Transverse colon (tissue), 4 donors: ENCODE data around the gene CACNA2D2. TPM values are rescaled to one million over a fixed set of nuclear protein-coding genes. Genes with fewer than 3 reads are reported as not detected.

Experiments used
- DNase-seq: peaks from one replicate; pipeline ENCODE4 v3.0.0-alpha.2; 2019
- H3K27ac ChIP-seq, 4 donors: fragments of 200-600 bp; sonication (generic); 2 replicates each; pipeline ENCODE4 v1.5.1; 2016 to 2018; ENCODE audit warnings: inconsistent platforms in 4 of 4
- H3K27me3 ChIP-seq: fragments of 200-600 bp; sonication (generic); 2 replicates; pipeline ENCODE4 v1.5.1; 2017; ENCODE audit warnings: inconsistent platforms
- H3K36me3 ChIP-seq, 4 donors: fragments of 200-600 bp; sonication (generic); 2 replicates each; pipeline ENCODE4 v1.5.1; 2017 to 2019; ENCODE audit warnings: inconsistent platforms in 4 of 4
- H3K4me1 ChIP-seq, 4 donors: fragments of 200-600 bp; sonication (generic); 2 replicates each; pipeline ENCODE4 v1.5.1; 2017 to 2020; ENCODE audit warnings: inconsistent platforms in 4 of 4
- H3K4me3 ChIP-seq, 4 donors: fragments of 200-600 bp; sonication (generic); 1 replicate in 1 of 4; 2 replicates in 3 of 4; pipeline versions ENCODE4 v1.5.1 to v1.6.1; 2017 to 2019; ENCODE audit warnings: inconsistent platforms in 4 of 4
- H3K9me3 ChIP-seq, 2 donors: fragments of 200-600 bp; sonication (generic); 2 replicates each; pipeline ENCODE4 v1.5.1; 2017 to 2019; ENCODE audit warnings: inconsistent platforms in 2 of 2
- EP300 ChIP-seq: sonication (generic); formaldehyde crosslinking; IDR thresholded peaks from one replicate; pipeline ENCODE4 v1.6.1; 2017; ENCODE audit warnings: antibody characterized with exemption, low read depth
- POLR2A ChIP-seq: fragments of 450-650 bp; IDR thresholded peaks from one replicate; pipeline ENCODE4 v1.6.1; 2016; ENCODE audit warnings: antibody characterized with exemption, mild to moderate bottlenecking, moderate library complexity
- POLR2AphosphoS5 ChIP-seq, 3 donors: sonication (generic); formaldehyde crosslinking; IDR thresholded peaks; one replicate each; pipeline ENCODE4 v1.6.1; 2016; ENCODE audit warnings: antibody characterized with exemption in 3 of 3
- WGBS, 2 donors: methylation state at CpG; one replicate each; pipeline ENCODE4 v1.1.5; 2018; ENCODE audit warnings: low coverage in 1 of 2; 5-methylcytosine and 5-hydroxymethylcytosine counted together
- in situ Hi-C, 4 donors: fragments of 200-750 bp; cut with MboI; loops; one replicate each; pipeline versions ENCODE4 v1.15.0 to v1.15.1; 2017; ENCODE audit warnings: low sequenced_read_pairs in 3 of 4, low pct_ligation_motif_present in 1 of 4, low pct_unique_long_range_greater_than_20kb in 1 of 4
- intact Hi-C: fragments of 100-400 bp; cut with DNase I; formaldehyde crosslinking; loops from one replicate; pipeline ENCODE4 v1.15.1; 2023; ENCODE audit warnings: low total_unique reads
- total RNA-seq, 4 donors: library from RNA; depleted of rRNA; stranded (reverse); fragments of >200 nt; gene quantifications; one replicate each; pipeline ENCODE4 v1.1.0, GENCODE V29; 2016
- TF ChIP-seq, protein P1 (sequence below), 5 experiments: fragments of 200-600 bp in 3 of 5; fragments of 450-650 bp in 2 of 5; sonication (generic) in 3 of 5; IDR thresholded peaks; 1 replicate in 2 of 5; 2 replicates in 3 of 5; pipeline ENCODE4 v1.5.1; 2016 to 2017; ENCODE audit warnings: antibody characterized with exemption in 5 of 5, inconsistent platforms in 3 of 5, mild to moderate bottlenecking in 2 of 5, moderate library complexity in 1 of 5

CACNA2D2 gene
- total RNA-seq, 4 donors from 2014 or later = 0.48 to 2.2 (median 0.87) TPM

DNA sequence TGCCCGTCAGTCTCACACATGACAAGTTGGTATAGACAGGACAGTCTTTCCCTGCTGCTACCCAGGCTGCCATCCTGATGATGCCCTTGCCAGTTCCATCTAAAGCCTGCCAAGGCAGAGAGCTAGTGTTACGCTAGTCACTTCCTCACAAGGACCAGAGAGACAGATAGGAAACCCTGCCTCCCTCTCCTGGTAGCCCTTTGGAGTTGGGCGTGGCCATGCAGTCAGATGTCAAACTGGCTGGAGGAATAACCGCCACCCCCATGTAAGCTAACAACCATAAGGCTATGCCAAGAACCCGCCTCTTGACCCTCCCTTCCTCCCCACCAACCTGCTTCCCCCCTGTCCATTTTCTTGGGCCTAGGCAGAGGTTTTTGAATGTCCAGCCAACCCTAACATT, 146.9 kb downstream of the CACNA2D2 start:
- H3K9me3 ChIP-seq = no peaks in the 10 kb centered on the region
- TF ChIP-seq, protein P1, sequence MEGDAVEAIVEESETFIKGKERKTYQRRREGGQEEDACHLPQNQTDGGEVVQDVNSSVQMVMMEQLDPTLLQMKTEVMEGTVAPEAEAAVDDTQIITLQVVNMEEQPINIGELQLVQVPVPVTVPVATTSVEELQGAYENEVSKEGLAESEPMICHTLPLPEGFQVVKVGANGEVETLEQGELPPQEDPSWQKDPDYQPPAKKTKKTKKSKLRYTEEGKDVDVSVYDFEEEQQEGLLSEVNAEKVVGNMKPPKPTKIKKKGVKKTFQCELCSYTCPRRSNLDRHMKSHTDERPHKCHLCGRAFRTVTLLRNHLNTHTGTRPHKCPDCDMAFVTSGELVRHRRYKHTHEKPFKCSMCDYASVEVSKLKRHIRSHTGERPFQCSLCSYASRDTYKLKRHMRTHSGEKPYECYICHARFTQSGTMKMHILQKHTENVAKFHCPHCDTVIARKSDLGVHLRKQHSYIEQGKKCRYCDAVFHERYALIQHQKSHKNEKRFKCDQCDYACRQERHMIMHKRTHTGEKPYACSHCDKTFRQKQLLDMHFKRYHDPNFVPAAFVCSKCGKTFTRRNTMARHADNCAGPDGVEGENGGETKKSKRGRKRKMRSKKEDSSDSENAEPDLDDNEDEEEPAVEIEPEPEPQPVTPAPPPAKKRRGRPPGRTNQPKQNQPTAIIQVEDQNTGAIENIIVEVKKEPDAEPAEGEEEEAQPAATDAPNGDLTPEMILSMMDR (IDR thresholded peaks at IDR 0.05) = no peak
- TF ChIP-seq EP300 (no peak), POLR2A (no peak), POLR2AphosphoS5 (IDR thresholded peaks at IDR 0.05) (no peak)
- H3K27me3 ChIP-seq = no peaks in the 10 kb centered on the region
- H3K27ac ChIP-seq = peak overlapping the region; percentile 62 to 96 (median 76)
- H3K4me1 ChIP-seq = peaks cover 31 to 42% (median 39%) of the 10 kb centered on the region in 4 donors
- peak; percentile 83 for DNase-seq
- peak overlapping the region in 3 of 4 donors; percentile 12 to 87 (median 75) for H3K4me3 ChIP-seq
- peaks cover 0 to 15% (median 6%) of the 10 kb centered on the region in 4 donors for H3K36me3 ChIP-seq
- in situ Hi-C loops = loop anchor here in 1 of 4 donors (25.0 kb wide), 1 partner anchor 206 kb away; the partner anchor contains the start of genes C3orf18 and HEMK1
- 49% methylated on average over 5 of the region's 5 CpGs; no CpG with 5 or more reads in 1 of the 2 donors for WGBS, 2 donors
- intact Hi-C loops = no loop called here

DNA sequence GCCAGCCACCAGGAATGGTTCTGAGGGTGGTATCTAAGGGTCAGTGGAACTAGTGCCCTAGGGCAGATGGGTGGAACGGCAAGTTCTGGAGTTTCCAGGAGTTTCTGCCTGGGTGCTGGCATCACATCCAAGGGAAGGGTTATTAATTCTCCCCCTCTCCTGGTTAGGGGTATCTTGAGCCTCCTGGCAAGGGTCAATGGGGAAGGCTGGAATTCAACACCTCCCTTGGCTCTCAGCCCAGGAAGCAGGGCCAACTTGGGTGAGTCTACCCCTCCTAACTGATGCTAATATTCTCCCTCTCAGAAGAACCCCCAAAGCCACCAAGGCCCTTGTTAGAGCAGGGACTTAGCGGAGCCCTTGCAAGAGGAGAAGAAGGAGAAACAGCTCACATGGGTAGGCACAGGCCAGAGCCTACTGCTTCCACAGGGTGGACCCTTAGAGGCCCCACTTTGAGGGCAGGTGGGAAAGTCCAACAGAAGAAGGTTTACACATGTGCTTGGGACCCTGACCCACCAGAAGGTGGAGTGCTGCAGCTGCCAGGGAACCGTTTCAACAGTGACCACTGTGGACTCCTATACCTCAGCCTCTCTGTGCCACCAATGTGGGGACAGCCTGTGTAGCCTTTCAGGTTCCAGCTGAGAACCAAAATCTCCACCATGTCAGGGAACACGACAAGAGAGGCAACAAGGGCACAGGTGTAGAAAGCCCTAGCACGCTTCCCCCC, 147.4 kb downstream of the CACNA2D2 start:
- H3K9me3 ChIP-seq = no peaks in the 10 kb centered on the region
- no peak for TF ChIP-seq EP300
- no peak for TF ChIP-seq POLR2A
- TF ChIP-seq POLR2AphosphoS5 (IDR thresholded peaks at IDR 0.05) = no peak
- TF ChIP-seq, protein P1 (IDR thresholded peaks at IDR 0.05) = no peak
- peaks cover 0 to 15% (median 6%) of the 10 kb centered on the region in 4 donors for H3K36me3 ChIP-seq
- WGBS, 2 donors = 57% methylated on average over 5 of the region's 5 CpGs; no CpG with 5 or more reads in 1 of the 2 donors
- H3K4me1 ChIP-seq = peaks cover 36 to 48% (median 45%) of the 10 kb centered on the region in 4 donors
- H3K27ac ChIP-seq = peak overlapping the region; percentile 62 to 96 (median 76)
- H3K27me3 ChIP-seq = no peaks in the 10 kb centered on the region
- in situ Hi-C loops = loop anchor here in 1 of 4 donors (25.0 kb wide), 1 partner anchor 206 kb away; the partner anchor contains the start of genes C3orf18 and HEMK1
- peak overlapping the region in 1 of 4 donors; percentile 75 for H3K4me3 ChIP-seq
- intact Hi-C loops = no loop called here
- DNase-seq = no peak

DNA sequence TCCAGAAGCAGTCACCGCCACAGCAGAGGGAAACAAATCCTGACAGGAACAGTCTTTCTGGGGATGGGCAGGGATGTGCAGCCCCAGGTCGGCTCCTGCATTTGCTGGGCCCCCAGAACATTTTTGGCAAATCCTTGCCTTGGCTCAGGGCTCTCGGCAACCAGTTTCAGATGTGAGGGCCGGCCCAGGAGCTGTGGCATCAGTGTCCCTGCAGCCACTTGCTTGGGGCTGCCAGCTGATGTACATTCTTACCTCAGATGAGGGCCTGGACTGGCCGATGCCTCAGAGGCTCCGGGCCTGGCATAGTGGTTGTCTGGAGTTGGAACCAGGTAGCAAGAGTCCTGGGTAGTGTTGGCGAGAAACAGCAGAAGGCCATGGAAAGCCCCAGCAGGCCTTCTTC, 148.6 kb downstream of the CACNA2D2 start:
- Histone ChIP-seq H3K27me3 (no peaks in the 10 kb centered on the region), H3K4me1 (peaks cover 39 to 53% (median 50%) of the 10 kb centered on the region in 4 donors), H3K4me3 (no peak overlapping the region), H3K36me3 (peaks cover 0 to 15% (median 6%) of the 10 kb centered on the region in 4 donors), H3K27ac (no peak overlapping the region), H3K9me3 (no peaks in the 10 kb centered on the region)
- intact Hi-C loops (no loop called here), in situ Hi-C loops (loop anchor here in 1 of 4 donors (25.0 kb wide), 1 partner anchor 207 kb away; the partner anchor contains the start of genes C3orf18 and HEMK1)
- TF ChIP-seq, protein P1 (IDR thresholded peaks at IDR 0.05) = no peak
- TF ChIP-seq POLR2A (no peak), POLR2AphosphoS5 (IDR thresholded peaks at IDR 0.05) (no peak), EP300 (no peak)
- 82% methylated on average over 7 of the region's 7 CpGs; no CpG with 5 or more reads in 1 of the 2 donors for WGBS, 2 donors
- no peak for DNase-seq

DNA sequence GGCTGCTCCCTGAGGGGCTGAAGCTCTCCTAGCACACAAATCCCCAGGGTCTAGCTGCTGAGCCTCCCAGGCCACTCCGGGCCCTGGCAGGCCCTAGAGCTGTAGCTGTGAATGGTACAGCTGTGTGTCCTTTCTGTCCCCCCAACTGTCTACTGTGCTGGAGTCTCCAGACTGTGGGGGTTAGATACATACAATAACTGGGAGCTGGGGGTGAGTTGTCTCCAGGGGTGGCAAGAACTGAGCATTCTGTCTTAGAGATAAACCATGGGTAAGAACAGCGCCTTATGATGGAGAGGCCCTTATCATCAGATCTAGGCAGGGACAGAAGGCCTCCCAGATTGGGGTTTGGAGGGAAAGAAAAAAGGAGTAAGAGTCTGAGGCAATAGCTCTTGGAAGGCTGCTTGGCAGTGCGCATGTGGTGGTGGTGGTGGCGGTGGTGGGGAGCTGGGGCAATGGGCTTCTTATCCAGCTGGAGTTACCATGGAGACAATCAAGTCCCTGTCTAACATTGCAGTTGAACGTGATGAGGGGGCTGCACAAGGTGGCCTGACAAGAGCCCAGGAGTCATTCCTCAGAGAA, 149.2 kb downstream of the CACNA2D2 start:
- no peak overlapping the region for H3K27ac ChIP-seq
- no peak for DNase-seq
- no peaks in the 10 kb centered on the region for H3K27me3 ChIP-seq
- intact Hi-C loops (no loop called here), in situ Hi-C loops (loop anchor here in 1 of 4 donors (25.0 kb wide), 1 partner anchor 208 kb away; the partner anchor contains the start of genes C3orf18 and HEMK1)
- H3K4me3 ChIP-seq = no peak overlapping the region
- WGBS, 2 donors = 84 to 100% methylated on average over 1 to 5 of the region's 5 CpGs
- no peaks in the 10 kb centered on the region for H3K9me3 ChIP-seq
- TF ChIP-seq POLR2AphosphoS5 (IDR thresholded peaks at IDR 0.05) (no peak), POLR2A (no peak), EP300 (no peak)
- TF ChIP-seq, protein P1 (IDR thresholded peaks at IDR 0.05) = no peak
- peaks cover 45 to 58% (median 55%) of the 10 kb centered on the region in 4 donors for H3K4me1 ChIP-seq
- peaks cover 0 to 15% (median 6%) of the 10 kb centered on the region in 4 donors for H3K36me3 ChIP-seq
